ENCODE measurements around the gene LPP.

LPP gene

GRCh38 chr3:188287762-188288505, 134.0 kb downstream of the LPP start:
- intact Hi-C loops (cut with DNase I), result no loop called here
- no peak for DNase-seq

- DNase-seq, result no peak
- intact Hi-C loops (cut with DNase I), result no loop called here
These were observed 138.3 kb downstream of the LPP start for GRCh38 chr3:188292251-188292650.

GRCh38 chr3:188292827-188293226, 138.9 kb downstream of the LPP start:
- intact Hi-C loops (cut with DNase I), result no loop called here

GRCh38 chr3:188294113-188294512, 140.2 kb downstream of the LPP start:
- intact Hi-C loops (cut with DNase I), result no loop called here
- no peak for DNase-seq

More at GRCh38 chr3:188292827-188293226, 138.9 kb downstream of the LPP start:
- DNase-seq, result no peak

- intact Hi-C loops (cut with DNase I), result no loop called here
- no peak for DNase-seq
These were observed 141.0 kb downstream of the LPP start for GRCh38 chr3:188294823-188295487.

- no peak for DNase-seq
- intact Hi-C loops (cut with DNase I), result no loop called here
These were observed 141.9 kb downstream of the LPP start for GRCh38 chr3:188295876-188296275.

- DNase-seq, result no peak
- intact Hi-C loops (cut with DNase I), result no loop called here
These were observed 143.0 kb downstream of the LPP start for GRCh38 chr3:188296761-188297612.

GRCh38 chr3:188298585-188298984, 144.6 kb downstream of the LPP start:
- intact Hi-C loops (cut with DNase I), result no loop called here
- no peak for DNase-seq

- intact Hi-C loops (cut with DNase I), result no loop called here
- DNase-seq, result no peak
These were observed 145.1 kb downstream of the LPP start for GRCh38 chr3:188299068-188299467.

GRCh38 chr3:188299708-188300107, 145.8 kb downstream of the LPP start:
- DNase-seq, result no peak
- intact Hi-C loops (cut with DNase I), result no loop called here

GRCh38 chr3:188301147-188301546, 147.2 kb downstream of the LPP start:
- no peak for DNase-seq
- intact Hi-C loops (cut with DNase I), result no loop called here

- no peak for DNase-seq
- intact Hi-C loops (cut with DNase I), result no loop called here
These were observed 149.4 kb downstream of the LPP start for GRCh38 chr3:188303286-188303799.

- DNase-seq, result no peak
- intact Hi-C loops (cut with DNase I), result no loop called here
These were observed 149.9 kb downstream of the LPP start for GRCh38 chr3:188303823-188304222.

- intact Hi-C loops (cut with DNase I), result no loop called here
- DNase-seq, result no peak
These were observed 150.5 kb downstream of the LPP start for GRCh38 chr3:188304501-188304900.

- DNase-seq, result no peak
These were observed 151.3 kb downstream of the LPP start for GRCh38 chr3:188305220-188305619.

GRCh38 chr3:188306435-188307005, 152.6 kb downstream of the LPP start:
- DNase-seq, result no peak
- intact Hi-C loops (cut with DNase I), result no loop called here

More at GRCh38 chr3:188305220-188305619, 151.3 kb downstream of the LPP start:
- intact Hi-C loops (cut with DNase I), result no loop called here

GRCh38 chr3:188309437-188310269, 155.7 kb downstream of the LPP start:
- intact Hi-C loops (cut with DNase I), result no loop called here
- DNase-seq, result no peak

GRCh38 chr3:188310270-188310710, 156.3 kb downstream of the LPP start:
- no peak for DNase-seq
- intact Hi-C loops (cut with DNase I), result no loop called here

GRCh38 chr3:188315553-188315952, 161.6 kb downstream of the LPP start:
- intact Hi-C loops (cut with DNase I), result no loop called here
- DNase-seq, result no peak

All from posterior cingulate gyrus (tissue), 11 donors.